Keratinocyte (primary cell): ENCODE data around the gene CPNE4. TPM values are rescaled to one million over a fixed set of nuclear protein-coding genes. Genes with fewer than 3 reads are reported as not detected.
"Not testable (repeated sequence)": the region's sequence is repeated elsewhere in the genome, so short reads cannot be mapped to it uniquely, and the experiment has no call there.

Experiments
- DNase-seq: peaks from one replicate; pipeline ENCODE4 v3.0.0-alpha.2; 2011; ENCODE audit warnings: low read depth, missing footprints, low spot score
- FAIRE-seq: peaks from 2 replicates; lab custom pipeline; 2011; peaks lifted over from hg19 to GRCh38; lab: Jason Lieb, UNC
- H2AFZ ChIP-seq: 2 replicates; pipeline ENCODE4 v1.6.0; 2012; ENCODE audit warnings: low read length, control low read depth, inconsistent platforms; ENCODE audit not compliant: control insufficient read depth
- H3K27ac ChIP-seq: 2 replicates; pipeline ENCODE4 v1.5.1; 2011; ENCODE audit warnings: low read length; ENCODE audit not compliant: control insufficient read depth, insufficient read depth
- H3K27me3 ChIP-seq: 3 replicates; pipeline ENCODE4 v1.6.0; 2011; ENCODE audit warnings: low read length; ENCODE audit not compliant: control insufficient read depth, insufficient read depth; ENCODE audit errors: extremely low read depth
- H3K36me3 ChIP-seq, 2 experiments: 2 replicates in 1 of 2; 3 replicates in 1 of 2; pipeline ENCODE4 v1.5.1; 2011; ENCODE audit warnings: low read length in 2 of 2, mild to moderate bottlenecking in 1 of 2; ENCODE audit not compliant: control insufficient read depth in 2 of 2, insufficient read depth in 2 of 2; ENCODE audit errors: extremely low read depth in 1 of 2
- H3K4me1 ChIP-seq: 3 replicates; pipeline ENCODE4 v1.5.1; 2011; ENCODE audit warnings: low read length; ENCODE audit not compliant: control insufficient read depth, insufficient read depth; ENCODE audit errors: extremely low read depth
- H3K4me2 ChIP-seq: 3 replicates; pipeline ENCODE4 v1.6.0; 2011; ENCODE audit warnings: low read depth, low read length; ENCODE audit not compliant: control insufficient read depth, insufficient read depth; ENCODE audit errors: extremely low read depth
- H3K4me3 ChIP-seq, 3 experiments: fragments of 200-600 bp in 1 of 3; sonication (generic) in 1 of 3; 2 replicates in 2 of 3; 3 replicates in 1 of 3; pipeline ENCODE4 v1.5.1; 2011 to 2016; ENCODE audit warnings: low read length in 3 of 3, mild to moderate bottlenecking in 3 of 3, control low read depth in 2 of 3, inconsistent platforms in 1 of 3, low read depth in 1 of 3, mixed read lengths in 1 of 3, mixed run types in 1 of 3, moderate library complexity in 1 of 3; ENCODE audit not compliant: control insufficient read depth in 2 of 3, insufficient read depth in 2 of 3; ENCODE audit errors: extremely low read depth in 1 of 3
- H3K79me2 ChIP-seq: 2 replicates; pipeline ENCODE4 v1.6.0; 2012; ENCODE audit warnings: low read length; ENCODE audit not compliant: control insufficient read depth, insufficient read depth
- H3K9ac ChIP-seq: 3 replicates; pipeline ENCODE4 v1.6.0; 2011; ENCODE audit warnings: low read length; ENCODE audit not compliant: control insufficient read depth, insufficient read depth; ENCODE audit errors: extremely low read depth
- H3K9me1 ChIP-seq: 3 replicates; pipeline ENCODE4 v1.6.0; 2011; ENCODE audit warnings: low read length; ENCODE audit not compliant: control insufficient read depth, insufficient read depth; ENCODE audit errors: extremely low read depth
- H3K9me3 ChIP-seq: 2 replicates; pipeline ENCODE4 v1.5.1; 2012; ENCODE audit warnings: low read depth, low read length; ENCODE audit not compliant: control insufficient read depth
- H4K20me1 ChIP-seq: 3 replicates; pipeline ENCODE4 v1.6.0; 2011; ENCODE audit warnings: low read length; ENCODE audit not compliant: control insufficient read depth, insufficient read depth; ENCODE audit errors: extremely low read depth
- EZH2 ChIP-seq: IDR thresholded peaks from one replicate; pipeline ENCODE4 v1.6.1; 2012; ENCODE audit warnings: inconsistent platforms, mild to moderate bottlenecking, low read length, moderate library complexity
- dilution Hi-C: fragments of 300-500 bp; cut with MboI; formaldehyde crosslinking; loops from one replicate; pipeline ENCODE4 v1.7.0; 2020; ENCODE audit warnings: low sequenced_read_pairs; ENCODE audit not compliant: extremely low pct_ligation_motif_present
- polyA plus RNA-seq, 5 experiments: library from polyadenylated mRNA; depleted of rRNA in 3 of 5; stranded (reverse) in 3 of 5; stranded (forward) in 1 of 5; unstranded in 1 of 5; fragments of >200 nt; gene quantifications; 1 replicate in 1 of 5; 2 replicates in 3 of 5; 3 replicates in 1 of 5; pipeline versions ENCODE4 v1.2.1 to v1.2.3, GENCODE V29; 2011 to 2012; ENCODE audit warnings: missing spikeins in 2 of 5, low read depth in 1 of 5, low replicate concordance in 1 of 5
- TF ChIP-seq, protein P1 (sequence below), 3 experiments: IDR thresholded peaks in 1 of 3; conservative IDR thresholded peaks in 1 of 3; optimal IDR thresholded peaks in 1 of 3; 2 replicates in 2 of 3; 3 replicates in 1 of 3; pipeline versions ENCODE3 to v1.5.1; 2011; ENCODE audit warnings: low read length in 3 of 3, mild to moderate bottlenecking in 3 of 3, moderate library complexity in 2 of 3, control low read depth in 1 of 3, inconsistent platforms in 1 of 3; ENCODE audit not compliant: insufficient read depth in 2 of 3; ENCODE audit errors: extremely low read depth in 1 of 3

CPNE4 gene
- polyA plus RNA-seq, 1 donor (not counting 4 experiments of a cell fraction or from before 2014, with no cell fraction given): 0.08 TPM

GRCh38 chr3:131895766-131896165 lies 139.0 kb downstream of the CPNE4 start:
- Histone ChIP-seq H3K36me3 (no peaks in the 10 kb centered on the region), H3K27me3 (no peaks in the 10 kb centered on the region), H3K9me1 (no peaks in the 10 kb centered on the region), H3K9me3 (no peaks in the 10 kb centered on the region), H3K4me2 (no peak overlapping the region), H2AFZ (no peak overlapping the region), H3K79me2 (no peaks in the 10 kb centered on the region), H4K20me1 (no peaks in the 10 kb centered on the region), H3K4me3 (no peak overlapping the region), H3K9ac (no peak overlapping the region), H3K27ac (no peak overlapping the region), H3K4me1 (no peaks in the 10 kb centered on the region)
- no peak for TF ChIP-seq EZH2
- TF ChIP-seq, protein P1, sequence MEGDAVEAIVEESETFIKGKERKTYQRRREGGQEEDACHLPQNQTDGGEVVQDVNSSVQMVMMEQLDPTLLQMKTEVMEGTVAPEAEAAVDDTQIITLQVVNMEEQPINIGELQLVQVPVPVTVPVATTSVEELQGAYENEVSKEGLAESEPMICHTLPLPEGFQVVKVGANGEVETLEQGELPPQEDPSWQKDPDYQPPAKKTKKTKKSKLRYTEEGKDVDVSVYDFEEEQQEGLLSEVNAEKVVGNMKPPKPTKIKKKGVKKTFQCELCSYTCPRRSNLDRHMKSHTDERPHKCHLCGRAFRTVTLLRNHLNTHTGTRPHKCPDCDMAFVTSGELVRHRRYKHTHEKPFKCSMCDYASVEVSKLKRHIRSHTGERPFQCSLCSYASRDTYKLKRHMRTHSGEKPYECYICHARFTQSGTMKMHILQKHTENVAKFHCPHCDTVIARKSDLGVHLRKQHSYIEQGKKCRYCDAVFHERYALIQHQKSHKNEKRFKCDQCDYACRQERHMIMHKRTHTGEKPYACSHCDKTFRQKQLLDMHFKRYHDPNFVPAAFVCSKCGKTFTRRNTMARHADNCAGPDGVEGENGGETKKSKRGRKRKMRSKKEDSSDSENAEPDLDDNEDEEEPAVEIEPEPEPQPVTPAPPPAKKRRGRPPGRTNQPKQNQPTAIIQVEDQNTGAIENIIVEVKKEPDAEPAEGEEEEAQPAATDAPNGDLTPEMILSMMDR (optimal IDR thresholded peaks at IDR 0.05 in 1 of 3, IDR thresholded peaks at IDR 0.05 in 1 of 3, conservative IDR thresholded peaks at IDR 0.05 in 1 of 3; ENCODE audit: extremely low read depth in 1 of 3, insufficient read depth in 2 of 3, low read length in 3 of 3): no peak
- FAIRE-seq (no peak), DNase-seq (no peak)
- dilution Hi-C loops: no loop called here

DNA sequence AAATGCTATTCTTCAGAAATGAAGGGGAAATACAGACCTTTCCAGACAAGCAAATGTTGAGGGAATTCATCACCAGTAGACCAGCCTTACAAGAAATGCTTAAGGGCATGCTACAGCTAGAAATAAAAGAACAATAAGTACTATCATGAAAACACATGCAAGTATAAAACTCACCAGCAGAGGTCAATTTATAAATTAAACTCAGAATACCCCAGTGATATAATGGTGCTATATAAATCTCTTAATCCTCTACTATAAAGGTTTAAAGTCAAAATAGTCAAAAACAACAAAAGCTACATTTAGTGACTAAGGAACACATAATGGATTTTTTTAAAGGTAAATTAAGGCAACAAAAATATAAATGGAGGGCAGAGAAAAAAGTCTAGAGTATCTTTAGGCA lies 142.5 kb downstream of the CPNE4 start:
- Histone ChIP-seq H3K79me2 (no peaks in the 10 kb centered on the region), H3K4me1 (no peaks in the 10 kb centered on the region), H3K9me1 (no peaks in the 10 kb centered on the region), H3K27me3 (no peaks in the 10 kb centered on the region), H3K9ac (no peak overlapping the region), H3K36me3 (no peaks in the 10 kb centered on the region), H3K4me2 (no peak overlapping the region), H2AFZ (no peak overlapping the region), H3K4me3 (no peak overlapping the region), H3K9me3 (no peaks in the 10 kb centered on the region), H4K20me1 (no peaks in the 10 kb centered on the region), H3K27ac (no peak overlapping the region)
- dilution Hi-C loops: no loop called here
- no peak for TF ChIP-seq EZH2
- TF ChIP-seq, protein P1 (optimal IDR thresholded peaks at IDR 0.05 in 1 of 3, IDR thresholded peaks at IDR 0.05 in 1 of 3, conservative IDR thresholded peaks at IDR 0.05 in 1 of 3; ENCODE audit: extremely low read depth in 1 of 3, insufficient read depth in 2 of 3, low read length in 3 of 3): no peak
- DNase-seq (no peak), FAIRE-seq (no peak)

DNA sequence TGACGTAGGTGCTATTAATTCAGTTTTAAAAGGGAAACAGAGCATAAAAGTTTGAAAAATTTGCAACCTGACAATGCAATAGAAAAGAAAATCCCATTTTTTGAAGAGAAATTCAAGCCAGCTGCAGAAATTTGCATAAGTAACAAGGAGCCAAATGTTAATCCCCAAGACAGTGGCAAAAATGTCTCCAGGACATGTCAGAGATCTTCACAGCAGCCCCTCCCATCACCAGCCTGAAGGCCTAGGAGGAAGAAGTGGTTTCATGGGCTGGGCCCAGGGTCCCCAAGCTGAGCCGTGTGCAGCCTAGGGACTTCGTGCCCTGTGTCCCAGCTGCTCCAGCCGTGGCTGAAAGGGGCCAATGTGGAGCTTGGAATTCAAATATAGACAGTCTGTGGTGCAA lies 148.9 kb downstream of the CPNE4 start:
- H3K4me3 ChIP-seq, H3K36me3 ChIP-seq, FAIRE-seq, H3K79me2 ChIP-seq, H2AFZ ChIP-seq, H3K27me3 ChIP-seq, dilution Hi-C loops, H3K4me1 ChIP-seq, DNase-seq, H4K20me1 ChIP-seq, H3K27ac ChIP-seq, H3K9me3 ChIP-seq, H3K9ac ChIP-seq, H3K9me1 ChIP-seq, H3K4me2 ChIP-seq: not testable (repeated sequence)
